Peyer's patch (tissue), 4 donors: ENCODE data around the gene OR52B6.

ENCODE experiments used
- CTCF ChIP-seq, 6 experiments: fragments of 450-650 bp in 4 of 6; fragments of 200-600 bp in 2 of 6; sonication (generic) in 1 of 6; IDR thresholded peaks; one replicate each; pipeline ENCODE4 v1.5.1; 2017 to 2019; ENCODE audit warnings: antibody characterized with exemption in 6 of 6, mild to moderate bottlenecking in 3 of 6, moderate library complexity in 1 of 6
- POLR2A ChIP-seq, 2 donors: fragments of 450-650 bp; IDR thresholded peaks; one replicate each; pipeline ENCODE4 v1.5.1; 2017; ENCODE audit warnings: antibody characterized with exemption in 2 of 2, mild to moderate bottlenecking in 2 of 2, moderate library complexity in 2 of 2

GRCh38 chr11:5603326-5603725 lies 22.6 kb downstream of the OR52B6 start:
- no peak for TF ChIP-seq CTCF (IDR thresholded peaks at IDR 0.05)
- no peak for TF ChIP-seq POLR2A (IDR thresholded peaks at IDR 0.05)
